Fibroblast of pulmonary artery (primary cell): ENCODE measurements around the gene RIPPLY1.
"Not testable (repeated sequence)": the region's sequence is repeated elsewhere in the genome, so short reads cannot be mapped to it uniquely, and the experiment has no call there.

Experiments
- DNase-seq: peaks from one replicate; pipeline ENCODE4 v3.0.0-alpha.2; 2010; ENCODE audit warnings: low read depth
- H3K4me3 ChIP-seq: replicated peaks from 2 replicates; pipeline ENCODE4 v1.5.1; 2011; ENCODE audit warnings: low read depth, mild to moderate bottlenecking, control low read depth, low read length, moderate library complexity
- CTCF ChIP-seq: IDR thresholded peaks from 2 replicates; pipeline ENCODE4 v1.5.1; 2011; ENCODE audit warnings: mild to moderate bottlenecking, control low read depth, low read length, inconsistent platforms; ENCODE audit errors: missing control alignments

RIPPLY1 gene

GRCh38 chrX:106894392-106894909 lies 8.7 kb downstream of the RIPPLY1 start:
- TF ChIP-seq CTCF = peak; percentile 77
- H3K4me3 ChIP-seq = no peak overlapping the region
- peak; percentile 80 for DNase-seq

- H3K4me3 ChIP-seq = no peak overlapping the region
- TF ChIP-seq CTCF = no peak
- DNase-seq = no peak
These were observed 11.2 kb downstream of the RIPPLY1 start for GRCh38 chrX:106891762-106892460.

GRCh38 chrX:106889468-106889867 lies 13.7 kb downstream of the RIPPLY1 start:
- no peak for DNase-seq
- no peak for TF ChIP-seq CTCF
- H3K4me3 ChIP-seq = no peak overlapping the region

- no peak for DNase-seq
- H3K4me3 ChIP-seq = no peak overlapping the region
- TF ChIP-seq CTCF = no peak
These were observed 28.0 kb downstream of the RIPPLY1 start for GRCh38 chrX:106875151-106875550.

- H3K4me3 ChIP-seq = no peak overlapping the region
- peak; percentile 52 for DNase-seq
- TF ChIP-seq CTCF = peak; percentile 52
These were observed 29.1 kb downstream of the RIPPLY1 start for GRCh38 chrX:106874075-106874474.

GRCh38 chrX:106872796-106873195 lies 30.3 kb downstream of the RIPPLY1 start:
- H3K4me3 ChIP-seq = not testable (repeated sequence)
- peak; percentile 8 for DNase-seq

- DNase-seq = no peak
- no peak overlapping the region for H3K4me3 ChIP-seq
- TF ChIP-seq CTCF = no peak
These were observed 39.4 kb downstream of the RIPPLY1 start for GRCh38 chrX:106863697-106864096.
